Frontal cortex (tissue), 4 donors: ENCODE data around the gene HSPA1B. TPM values are rescaled to one million over a fixed set of nuclear protein-coding genes. Genes with fewer than 3 reads are reported as not detected.

Experiments
- DNase-seq, 2 donors: peaks; one replicate each; pipeline ENCODE4 v3.0.0; 2012; ENCODE audit warnings: low spot score in 2 of 2
- FAIRE-seq: peaks from 2 replicates; lab custom pipeline; 2012; peaks lifted over from hg19 to GRCh38; lab: Jason Lieb, UNC
- small RNA-seq: library from RNA; depleted of rRNA; stranded (forward); fragments of <200 nt; gene quantifications from one replicate; pipeline ENCODE3, GENCODE V24; 2014
- total RNA-seq: library from RNA; depleted of rRNA; stranded (reverse); fragments of >200 nt; gene quantifications from one replicate; pipeline ENCODE4 v1.2.3, GENCODE V29; 2014
- donor health status: control.
- donor health status: control.
- donor health status: control.

Gene HSPA1B
- total RNA-seq, 1 donor from 2014 or later: 180 TPM

GRCh38 chr6:31874836-31875572 is 47.5 kb downstream of the HSPA1B start:
- no peak for FAIRE-seq
- no peak for DNase-seq

GRCh38 chr6:31875877-31876276 is 48.3 kb downstream of the HSPA1B start:
- DNase-seq: no peak
- no peak for FAIRE-seq

GRCh38 chr6:31876357-31876756 is 48.8 kb downstream of the HSPA1B start:
- FAIRE-seq: no peak
- no peak for DNase-seq

DNA sequence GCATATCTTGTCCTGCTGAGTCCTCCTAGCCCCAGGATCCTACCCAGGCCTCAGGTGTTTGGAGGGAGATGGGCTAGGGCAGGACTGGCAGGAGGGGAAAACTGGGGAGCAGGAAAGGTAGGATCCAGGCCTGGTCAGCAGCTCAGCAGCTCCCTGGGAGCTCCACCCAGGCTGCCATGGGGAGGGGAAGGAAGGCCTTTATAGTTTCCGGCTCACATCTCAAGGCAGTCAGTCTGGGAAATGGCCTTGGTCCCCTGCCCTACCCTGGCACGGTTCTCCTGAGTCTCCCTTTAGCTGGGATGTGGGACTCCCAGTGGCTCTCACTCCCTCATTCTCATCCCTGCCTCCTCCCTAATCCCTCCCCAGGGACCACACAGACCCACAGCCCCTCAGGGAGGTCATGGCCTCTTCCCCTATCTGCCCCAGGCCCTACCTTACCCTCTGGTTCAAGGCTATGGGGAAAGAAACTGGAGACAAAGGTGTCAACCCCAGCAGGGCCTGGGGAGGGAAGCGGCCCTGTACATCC is 49.6 kb downstream of the HSPA1B start:
- DNase-seq: no peak
- no peak for FAIRE-seq

DNA sequence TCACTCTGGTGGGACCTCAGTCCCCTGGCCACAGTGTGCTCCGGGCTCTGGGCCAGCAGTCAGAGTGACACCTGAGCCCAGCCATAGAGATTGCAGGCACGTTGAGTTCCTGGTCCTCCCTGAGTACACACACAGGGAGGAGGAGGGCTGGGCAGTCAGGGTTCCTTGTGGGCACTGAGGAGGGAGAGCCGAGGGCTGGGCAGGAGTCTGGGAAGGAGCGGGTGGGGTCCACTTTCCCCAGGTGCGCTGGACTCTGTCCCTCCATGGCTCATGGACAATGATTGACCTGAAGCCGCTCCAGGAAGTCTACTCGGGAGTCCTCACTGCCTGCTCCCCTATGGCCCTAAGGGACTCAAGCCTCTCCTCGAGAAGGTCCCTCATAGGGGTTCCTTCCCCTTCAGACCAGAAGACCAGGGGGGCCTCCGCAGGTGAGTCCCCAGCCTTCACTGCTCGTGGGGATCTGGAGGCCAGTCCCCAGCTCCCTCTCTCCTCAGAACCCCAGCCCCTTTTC is 50.2 kb downstream of the HSPA1B start:
- FAIRE-seq: no peak
- DNase-seq: no peak

- DNase-seq (no peak), FAIRE-seq (no peak)
Observed at GRCh38 chr6:31878222-31878621, 50.7 kb downstream of the HSPA1B start.

DNA sequence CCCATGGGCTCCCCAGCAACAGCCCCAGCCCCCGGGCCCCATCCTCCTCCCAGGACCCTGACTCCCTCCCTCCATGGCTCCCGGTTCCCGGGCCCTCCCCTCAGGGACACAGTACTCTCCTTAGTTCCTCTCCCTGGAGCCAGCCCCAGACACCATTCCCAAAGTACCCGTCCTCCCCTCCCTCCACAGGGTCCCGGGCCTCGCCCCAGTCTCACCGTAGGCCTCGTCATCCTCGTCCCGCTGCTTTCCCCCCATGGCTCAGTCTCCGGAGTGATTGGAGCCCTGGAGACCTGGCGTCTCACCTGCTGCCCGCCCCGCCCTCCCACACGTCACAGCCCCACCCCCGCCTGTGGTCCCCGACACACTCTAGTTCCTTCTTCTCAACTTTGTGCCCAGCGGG is 51.2 kb downstream of the HSPA1B start, which contains the start of gene SLC44A4:
SLC44A4 (minus strand) TSS at position 272 of the 400 bp plus-strand sequence; CDS start at position 255, 17 bp downstream.
- FAIRE-seq (no peak), DNase-seq (no peak)

GRCh38 chr6:31879143-31879542 is 51.6 kb downstream of the HSPA1B start:
- FAIRE-seq (no peak), DNase-seq (no peak)

Small RNA genes within 50 kb of the gene (small RNA-seq; reads per million reads assigned to genes)
- not detected for gene RF00019
- gene SNORD48: 101 reads per million, percentile 98 among the genes with 10 or more reads in this experiment
- gene SNORD52: not detected

Other genes with a start within 250 kb of the HSPA1B start
- gene LTB, start 245.3 kb upstream of the HSPA1B start, total RNA-seq: not detected
- 1.2 TPM for gene LST1, start 241.5 kb upstream of the HSPA1B start, total RNA-seq
- not detected for gene NCR3, start 234.7 kb upstream of the HSPA1B start, total RNA-seq
- 6.9 TPM for gene AIF1, start 212.5 kb upstream of the HSPA1B start, total RNA-seq
- gene PRRC2A, start 207.0 kb upstream of the HSPA1B start, total RNA-seq: 30.6 TPM
- 150 TPM for gene BAG6, start 175.1 kb upstream of the HSPA1B start, total RNA-seq
- gene APOM, start 171.8 kb upstream of the HSPA1B start, total RNA-seq: 0.41 TPM
- gene C6orf47, start 167.0 kb upstream of the HSPA1B start, total RNA-seq: 16.7 TPM
- gene GPANK1, start 162.7 kb upstream of the HSPA1B start, total RNA-seq: 11.4 TPM
- gene CSNK2B, start 161.7 kb upstream of the HSPA1B start, total RNA-seq: 66.0 TPM
- 1.6 TPM for gene LY6G5B, start 157.8 kb upstream of the HSPA1B start, total RNA-seq
- gene LY6G5C, start 146.7 kb upstream of the HSPA1B start, total RNA-seq: 5.3 TPM
- gene ABHD16A, start 124.4 kb upstream of the HSPA1B start, total RNA-seq: 41.6 TPM
- not detected for gene LY6G6F, start 120.9 kb upstream of the HSPA1B start, total RNA-seq
- gene LY6G6D, start 112.4 kb upstream of the HSPA1B start, total RNA-seq: not detected
- gene LY6G6C, start 106.0 kb upstream of the HSPA1B start, total RNA-seq: not detected
- not detected for gene MPIG6B, start 104.4 kb upstream of the HSPA1B start, total RNA-seq
- 90.9 TPM for gene DDAH2, start 98.4 kb upstream of the HSPA1B start, total RNA-seq
- 26.1 TPM for gene CLIC1, start 91.2 kb upstream of the HSPA1B start, total RNA-seq
- 2.9 TPM for gene MSH5, start 87.7 kb upstream of the HSPA1B start, total RNA-seq
- gene SAPCD1, start 65.1 kb upstream of the HSPA1B start, total RNA-seq: 0.82 TPM
- under 0.01 TPM for gene VWA7, start 50.4 kb upstream of the HSPA1B start, total RNA-seq
- 34.6 TPM for gene VARS1, start 32.0 kb upstream of the HSPA1B start, total RNA-seq
- 23.6 TPM for gene LSM2, start 20.8 kb upstream of the HSPA1B start, total RNA-seq
- gene HSPA1L, start 12.5 kb upstream of the HSPA1B start, total RNA-seq: 5.7 TPM
- 111 TPM for gene HSPA1A, start 12.2 kb upstream of the HSPA1B start, total RNA-seq
- 19.6 TPM for gene NEU1, start 35.1 kb downstream of the HSPA1B start, total RNA-seq
- gene SLC44A4, start 51.3 kb downstream of the HSPA1B start, total RNA-seq: not detected
- 102 TPM for gene EHMT2, start 70.0 kb downstream of the HSPA1B start, total RNA-seq
- 25.7 TPM for gene ZBTB12, start 74.3 kb downstream of the HSPA1B start, total RNA-seq
- gene C2, start 100.0 kb downstream of the HSPA1B start, total RNA-seq: 3.7 TPM
- gene CFB, start 118.4 kb downstream of the HSPA1B start, total RNA-seq: 0.82 TPM
- 45.7 TPM for gene NELFE, start 131.2 kb downstream of the HSPA1B start, total RNA-seq
- 30.2 TPM for gene SKIC2, start 131.4 kb downstream of the HSPA1B start, total RNA-seq
- 7.3 TPM for gene DXO, start 144.4 kb downstream of the HSPA1B start, total RNA-seq
- 10.6 TPM for gene C4A, start 154.3 kb downstream of the HSPA1B start, total RNA-seq
- gene C4B, start 187.1 kb downstream of the HSPA1B start, total RNA-seq: 9.0 TPM
- gene CYP21A2, start 210.7 kb downstream of the HSPA1B start, total RNA-seq: under 0.01 TPM